ENCODE measurements around the gene SCYL1.
A peak's percentile ranks its signal among the peaks of the same experiment; 100 is the strongest.

Gene SCYL1

GRCh38 chr11:65493367-65494176, 31.3 kb upstream of the SCYL1 start:
- no peak for DNase-seq

- no peak for DNase-seq
Observed at GRCh38 chr11:65496304-65497140, 28.4 kb upstream of the SCYL1 start.

- DNase-seq, result peak; percentile 88
Observed at GRCh38 chr11:65497141-65498041, 27.5 kb upstream of the SCYL1 start.

GRCh38 chr11:65498042-65498726, 26.7 kb upstream of the SCYL1 start:
- DNase-seq, result no peak

- no peak for DNase-seq
Observed at GRCh38 chr11:65498727-65498976, 26.2 kb upstream of the SCYL1 start.

- peak; percentile 44 for DNase-seq
Observed at GRCh38 chr11:65498977-65499712, 25.7 kb upstream of the SCYL1 start, which contains the start of gene MALAT1. TSS of gene MALAT1 (plus strand) at chr11:65499045.

- no peak for DNase-seq
Observed at GRCh38 chr11:65499713-65500386, 25.0 kb upstream of the SCYL1 start.

- no peak for DNase-seq
Observed at GRCh38 chr11:65500387-65501185, 24.3 kb upstream of the SCYL1 start.

GRCh38 chr11:65501186-65501471, 23.8 kb upstream of the SCYL1 start:
- no peak for DNase-seq

GRCh38 chr11:65501472-65502273, 23.2 kb upstream of the SCYL1 start:
- no peak for DNase-seq

GRCh38 chr11:65502274-65502554, 22.7 kb upstream of the SCYL1 start:
- DNase-seq, result no peak

GRCh38 chr11:65502555-65503367, 22.1 kb upstream of the SCYL1 start:
- no peak for DNase-seq

- DNase-seq, result no peak
Observed at GRCh38 chr11:65503368-65503948, 21.4 kb upstream of the SCYL1 start.

- no peak for DNase-seq
Observed at GRCh38 chr11:65503949-65504673, 20.8 kb upstream of the SCYL1 start.

- DNase-seq, result no peak
Observed at GRCh38 chr11:65504674-65505465, 20.0 kb upstream of the SCYL1 start.

- no peak for DNase-seq
Observed at GRCh38 chr11:65505466-65506289, 19.2 kb upstream of the SCYL1 start.

Data from GOT3 (cell line).